ENCODE data around the gene PPP2R5D. TPM values are rescaled to one million over a fixed set of nuclear protein-coding genes. Genes with fewer than 3 reads are reported as not detected.

Gene PPP2R5D
- total RNA-seq, 3 donors from 2014 or later = 35.9 to 45.0 (median 38.8) TPM

- intact Hi-C loops (cut with DNase I, micrococcal nuclease) = no loop called here
- no peak for ATAC-seq
- H3K36me3 ChIP-seq (ENCODE audit: low read depth) = peaks cover 4% of the 10 kb centered on the region
- H3K9me3 ChIP-seq = no peaks in the 10 kb centered on the region
- no peak for TF ChIP-seq CTCF (IDR thresholded peaks at IDR 0.05)
- peak in 1 of 3 donors; percentile 28 for DNase-seq
- H3K4me1 ChIP-seq (ENCODE audit: low read depth) = peaks cover 29% of the 10 kb centered on the region
- H3K4me3 ChIP-seq = peak overlapping the region; percentile 31
These were observed 28.9 kb downstream of the PPP2R5D start for GRCh38 chr6:43013097-43013842.

GRCh38 chr6:43013843-43014433 lies 29.6 kb downstream of the PPP2R5D start, which contains the start of the genes KLHDC3 and MEA1:
TSS of gene KLHDC3 (plus strand) at chr6:43014249. CDS start at chr6:43017193, 2,944 bp downstream.
TSS of gene MEA1 (minus strand) at chr6:43013946. CDS start at chr6:43013813, 133 bp downstream.
- no peak for TF ChIP-seq CTCF (IDR thresholded peaks at IDR 0.05)
- peak; percentile 98 for ATAC-seq
- H3K9me3 ChIP-seq = no peaks in the 10 kb centered on the region
- peaks cover 4% of the 10 kb centered on the region for H3K36me3 ChIP-seq (ENCODE audit: low read depth)
- peaks cover 29% of the 10 kb centered on the region for H3K4me1 ChIP-seq (ENCODE audit: low read depth)
- intact Hi-C loops (cut with DNase I, micrococcal nuclease) = no loop called here
- peak within 1 kb of the TSS; percentile 31 for H3K4me3 ChIP-seq
- peak; percentile 99 for DNase-seq

- no peak for TF ChIP-seq CTCF (IDR thresholded peaks at IDR 0.05)
- intact Hi-C loops (cut with DNase I, micrococcal nuclease) = no loop called here
- Histone ChIP-seq H3K36me3 (ENCODE audit: low read depth) (peaks cover 4% of the 10 kb centered on the region), H3K4me3 (peak overlapping the region; percentile 31), H3K9me3 (no peaks in the 10 kb centered on the region), H3K4me1 (ENCODE audit: low read depth) (peaks cover 29% of the 10 kb centered on the region)
- no peak for ATAC-seq
- DNase-seq = no peak
These were observed 30.1 kb downstream of the PPP2R5D start for GRCh38 chr6:43014434-43014909.

- no peak overlapping the region for H3K4me3 ChIP-seq
These were observed 32.0 kb downstream of the PPP2R5D start for GRCh38 chr6:43016176-43016942.

More at GRCh38 chr6:43016176-43016942, 32.0 kb downstream of the PPP2R5D start:
- no peak for TF ChIP-seq CTCF (IDR thresholded peaks at IDR 0.05)
- Histone ChIP-seq H3K4me1 (ENCODE audit: low read depth) (peaks cover 32% of the 10 kb centered on the region), H3K9me3 (no peaks in the 10 kb centered on the region), H3K36me3 (ENCODE audit: low read depth) (peaks cover 4% of the 10 kb centered on the region)
- no peak for DNase-seq
- no peak for ATAC-seq
- intact Hi-C loops (cut with DNase I, micrococcal nuclease) = no loop called here
